GM19043 (cell line): ENCODE results near the gene SPEM2.

Source experiments
- ATAC-seq: cut with Tn5 transposase; IDR thresholded peaks from one replicate; pipeline ENCODE4 v1.9.1; 2021; ENCODE audit warnings: low read depth; ENCODE audit not compliant: unreplicated experiment

The SPEM2 gene

DNA sequence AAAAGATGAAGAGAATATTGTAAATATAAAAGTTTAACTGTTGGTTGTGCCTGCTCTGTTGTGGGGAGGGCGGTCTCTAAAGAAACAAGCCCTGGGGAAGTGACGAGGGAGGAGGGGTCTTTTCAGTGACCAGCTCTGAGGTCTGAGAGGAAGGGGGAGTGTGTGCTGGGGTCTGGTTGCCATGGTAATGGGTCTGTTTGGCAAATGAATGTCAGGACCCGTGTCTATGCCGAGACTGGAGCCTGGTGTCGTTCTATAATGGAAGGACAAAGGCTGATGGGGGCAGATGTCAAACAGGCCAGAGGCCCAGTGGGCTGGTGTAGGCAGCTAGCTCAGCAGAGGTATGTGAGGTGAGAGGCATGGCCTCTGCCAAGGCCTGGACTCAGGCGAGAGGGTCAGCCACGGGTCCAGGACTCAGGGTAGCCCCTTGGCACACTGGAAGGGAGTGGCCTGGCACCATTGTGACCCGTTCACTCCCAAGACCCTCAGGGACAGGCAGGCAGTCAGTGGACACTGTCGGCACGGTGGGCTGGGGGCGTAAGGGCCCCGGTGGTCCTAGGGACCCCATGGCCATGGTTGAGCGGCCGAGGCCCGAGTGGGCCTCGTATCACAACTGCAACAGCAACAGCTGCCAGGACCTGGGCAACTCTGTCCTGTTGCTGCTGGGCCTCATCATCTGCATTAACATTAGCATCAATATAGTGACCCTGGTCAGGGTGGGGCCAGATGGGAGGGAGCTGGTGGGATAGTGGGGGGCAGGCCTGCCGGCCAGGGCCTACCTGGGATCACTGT is 5.4 kb upstream of the SPEM2 start, which contains the start of gene SPEM1:
SPEM1 (plus strand) TSS at position 506 of the 792 bp plus-strand sequence; CDS start at position 567, 61 bp downstream.
- no peak for ATAC-seq

DNA sequence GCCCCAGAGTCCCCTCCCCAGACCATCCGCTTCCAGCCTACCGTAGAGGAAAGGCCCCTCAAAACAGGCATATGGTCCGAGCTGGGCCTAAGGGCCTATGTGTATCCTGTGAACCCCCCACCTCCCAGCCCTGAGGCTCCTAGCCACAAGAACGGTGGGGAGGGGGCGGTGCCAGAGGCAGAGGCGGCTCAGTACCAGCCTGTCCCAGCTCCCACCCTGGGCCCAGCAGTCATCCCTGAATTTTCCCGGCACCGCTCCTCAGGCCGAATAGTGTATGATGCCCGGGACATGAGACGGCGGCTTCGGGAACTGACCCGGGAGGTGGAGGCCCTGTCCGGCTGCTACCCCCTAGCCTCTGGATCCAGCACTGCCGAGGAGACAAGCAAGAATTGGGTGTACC is 4.2 kb upstream of the SPEM2 start:
- ATAC-seq, result no peak

DNA sequence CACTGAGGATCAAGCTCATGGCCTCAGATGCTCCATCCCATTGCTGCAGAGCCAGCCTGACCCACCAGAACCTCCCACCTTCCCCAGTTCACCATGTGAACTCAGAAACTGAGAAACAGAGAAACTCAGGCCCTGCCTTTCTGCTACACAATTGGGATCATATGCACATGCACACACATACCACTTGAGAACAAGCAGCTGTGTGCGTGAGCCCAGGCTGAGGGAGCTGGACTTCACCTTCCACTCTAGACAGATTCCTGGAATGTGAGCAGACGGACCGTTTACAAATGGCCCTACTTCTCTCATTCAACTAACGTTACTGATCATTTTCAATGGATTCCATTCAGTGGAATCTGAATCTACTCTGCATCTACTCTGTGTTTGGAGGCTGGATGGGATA is 1.7 kb upstream of the SPEM2 start:
- no peak for ATAC-seq

DNA sequence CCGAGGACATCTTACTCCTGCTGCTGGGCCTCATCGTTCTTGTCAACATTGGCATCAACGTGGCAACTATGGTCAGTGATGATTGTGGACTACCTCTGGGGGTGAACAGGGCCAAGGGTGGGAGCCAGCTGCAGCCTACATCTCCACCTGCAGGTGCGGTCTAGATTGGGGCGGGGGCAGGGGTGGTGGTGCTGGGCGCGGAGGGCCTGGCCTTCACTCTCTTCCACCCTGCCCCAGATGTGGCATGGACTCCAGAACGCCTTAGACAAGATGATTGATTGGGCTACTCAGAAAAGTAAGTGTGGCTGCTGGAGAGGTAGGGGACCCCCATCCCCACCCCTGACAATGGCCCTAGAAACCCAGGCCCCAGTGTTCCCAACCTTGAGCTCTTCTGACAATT is 340 bp downstream of the SPEM2 start:
- no peak for ATAC-seq

DNA sequence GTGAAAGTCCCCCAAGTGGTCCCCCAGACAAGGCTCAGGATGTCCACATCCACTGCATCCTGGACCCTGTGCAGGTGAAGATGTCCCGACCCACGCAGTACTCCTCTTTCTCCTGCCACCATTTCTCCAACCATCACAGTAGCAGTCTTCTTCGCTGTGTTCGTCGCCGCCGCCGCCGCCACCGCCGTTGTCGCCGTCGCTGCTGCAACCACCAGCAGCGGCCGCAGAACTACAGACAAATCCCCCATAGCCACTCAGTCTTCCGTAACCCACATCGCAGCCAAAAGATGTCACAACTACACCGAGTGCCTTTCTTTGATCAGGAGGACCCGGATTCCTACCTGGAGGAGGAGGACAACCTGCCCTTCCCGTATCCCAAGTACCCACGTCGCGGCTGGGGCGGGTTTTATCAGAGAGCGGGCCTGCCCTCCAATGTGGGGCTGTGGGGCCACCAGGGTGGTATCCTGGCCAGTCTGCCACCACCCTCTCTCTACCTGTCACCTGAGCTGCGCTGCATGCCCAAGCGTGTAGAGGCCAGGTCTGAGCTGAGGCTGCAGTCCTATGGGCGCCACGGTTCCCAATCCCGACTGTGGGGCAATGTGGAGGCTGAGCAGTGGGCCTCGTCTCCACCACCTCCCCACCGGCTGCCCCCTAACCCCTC is 917 bp downstream of the SPEM2 start:
- no peak for ATAC-seq

DNA sequence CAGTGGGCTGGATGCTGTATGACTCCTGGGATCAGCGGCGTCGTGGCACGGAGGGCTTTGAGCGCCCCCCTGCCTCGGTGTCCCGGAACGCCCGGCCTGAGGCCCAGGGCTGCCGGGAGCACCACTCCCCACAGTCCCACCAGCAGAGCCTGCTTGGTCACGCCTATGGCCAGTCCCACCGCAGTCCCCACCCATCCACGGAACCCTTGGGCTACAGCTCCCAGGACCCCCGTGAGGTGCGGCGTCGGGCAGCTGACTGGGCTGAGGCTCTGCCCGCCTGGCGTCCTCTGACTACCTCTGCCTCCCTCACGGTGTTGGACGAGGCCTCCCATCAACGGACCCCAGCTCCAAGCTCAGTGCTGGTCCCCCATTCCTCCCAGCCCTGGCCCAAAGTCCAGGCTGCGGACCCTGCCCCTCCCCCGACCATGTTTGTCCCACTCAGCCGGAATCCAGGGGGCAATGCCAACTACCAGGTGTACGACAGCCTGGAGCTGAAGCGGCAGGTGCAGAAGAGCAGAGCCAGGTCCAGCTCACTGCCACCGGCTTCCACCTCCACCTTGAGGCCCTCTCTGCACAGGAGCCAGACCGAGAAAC is 1.6 kb downstream of the SPEM2 start:
- ATAC-seq, result no peak

DNA sequence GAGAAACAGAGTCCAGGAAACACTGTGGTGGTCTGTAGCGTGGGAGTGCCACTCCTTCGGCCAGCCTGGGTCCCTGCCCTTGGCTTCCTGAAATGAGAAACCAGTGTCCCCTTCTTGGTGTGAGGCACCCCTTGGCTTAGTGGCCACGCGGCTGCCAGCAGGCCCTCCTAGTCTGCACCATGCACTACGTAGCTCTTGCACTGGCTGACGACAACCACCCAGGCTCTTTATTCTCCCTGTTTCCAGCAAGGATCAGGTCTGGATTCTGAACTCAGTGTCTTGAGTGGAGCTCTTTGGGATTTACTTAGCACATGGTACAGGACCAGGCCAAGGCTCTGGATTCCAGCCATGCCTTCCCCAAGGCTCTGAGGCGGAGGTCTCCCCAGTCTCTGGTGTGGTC is 2.1 kb downstream of the SPEM2 start:
- ATAC-seq, result no peak

DNA sequence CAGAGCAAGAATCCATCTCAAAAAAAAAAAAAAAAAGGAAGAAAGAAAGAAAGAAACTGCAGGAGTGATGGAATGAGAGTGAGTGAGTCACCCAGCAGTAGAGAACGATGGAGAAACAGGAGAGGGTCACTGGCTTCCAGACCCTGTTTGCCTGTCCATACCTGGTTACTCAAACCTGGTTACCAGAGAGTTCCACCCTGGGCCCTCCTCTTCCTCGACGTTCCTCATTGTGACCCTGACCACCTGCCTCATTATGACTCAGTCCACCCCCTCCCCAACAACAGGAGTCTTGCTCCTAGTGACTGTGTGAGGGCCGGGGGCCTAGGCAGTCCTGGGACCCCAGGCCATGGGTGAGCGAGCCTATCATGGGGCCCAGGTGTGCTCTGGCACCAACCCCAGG is 3.1 kb downstream of the SPEM2 start, which contains the start of gene SPEM3:
SPEM3 (plus strand) TSS at position 301 of the 400 bp plus-strand sequence; CDS start at position 347, 46 bp downstream.
- ATAC-seq, result no peak

DNA sequence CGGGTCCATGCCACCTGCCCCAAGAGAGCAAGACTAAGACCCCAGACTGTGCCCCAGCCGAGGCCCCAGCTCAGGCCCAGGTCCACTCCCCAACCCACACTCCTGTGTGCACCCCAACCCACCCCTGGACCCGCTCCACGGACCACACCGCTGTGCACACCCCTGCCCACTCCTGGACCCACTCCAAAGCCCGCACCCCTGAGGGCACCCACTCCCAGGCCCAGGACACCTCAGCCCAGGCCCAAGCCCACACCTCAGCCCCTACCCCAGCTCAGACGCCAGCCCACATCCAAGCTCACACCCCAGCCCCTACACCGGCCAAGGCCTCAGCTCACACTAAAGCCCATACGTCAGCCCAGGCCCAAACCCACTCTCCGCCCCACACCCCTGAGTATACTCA is 4.3 kb downstream of the SPEM2 start:
- ATAC-seq, result no peak

DNA sequence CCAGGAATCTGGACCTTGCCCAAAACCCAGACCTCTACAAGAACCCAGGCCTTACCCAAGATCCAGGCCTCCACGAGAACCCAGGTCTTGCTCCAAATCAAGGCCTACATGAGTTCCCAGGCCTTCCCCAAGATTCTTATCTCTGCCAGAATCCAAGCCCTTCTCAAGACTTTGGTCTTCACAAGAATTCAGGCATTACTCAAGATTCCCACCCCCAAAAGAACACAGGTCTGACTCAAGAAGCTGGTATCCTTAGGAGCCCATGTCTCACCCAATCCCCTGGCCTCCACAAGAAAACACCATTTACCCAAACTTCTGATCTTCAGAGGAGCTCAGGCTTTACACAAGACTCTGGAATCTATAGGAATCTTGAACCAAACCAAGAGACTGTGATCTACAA is 5.8 kb downstream of the SPEM2 start:
- no peak for ATAC-seq

DNA sequence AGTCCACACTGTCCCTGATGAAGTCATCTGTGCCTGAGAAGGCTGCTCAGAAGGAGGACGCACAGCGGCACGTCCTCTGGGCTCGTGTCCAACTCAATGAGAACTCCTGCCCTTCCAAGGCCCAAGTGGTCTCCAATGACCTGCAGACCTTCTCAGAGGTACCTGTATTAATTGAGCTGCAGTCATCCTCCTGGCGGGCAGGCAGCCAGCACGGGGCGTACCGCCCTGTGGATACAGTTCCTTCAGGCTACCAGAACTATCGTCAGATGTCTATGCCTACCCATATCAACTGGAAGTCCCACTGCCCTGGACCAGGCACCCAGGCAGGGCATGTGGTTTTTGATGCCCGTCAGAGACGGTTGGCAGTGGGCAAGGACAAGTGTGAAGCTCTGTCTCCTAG is 6.9 kb downstream of the SPEM2 start:
- ATAC-seq, result no peak

DNA sequence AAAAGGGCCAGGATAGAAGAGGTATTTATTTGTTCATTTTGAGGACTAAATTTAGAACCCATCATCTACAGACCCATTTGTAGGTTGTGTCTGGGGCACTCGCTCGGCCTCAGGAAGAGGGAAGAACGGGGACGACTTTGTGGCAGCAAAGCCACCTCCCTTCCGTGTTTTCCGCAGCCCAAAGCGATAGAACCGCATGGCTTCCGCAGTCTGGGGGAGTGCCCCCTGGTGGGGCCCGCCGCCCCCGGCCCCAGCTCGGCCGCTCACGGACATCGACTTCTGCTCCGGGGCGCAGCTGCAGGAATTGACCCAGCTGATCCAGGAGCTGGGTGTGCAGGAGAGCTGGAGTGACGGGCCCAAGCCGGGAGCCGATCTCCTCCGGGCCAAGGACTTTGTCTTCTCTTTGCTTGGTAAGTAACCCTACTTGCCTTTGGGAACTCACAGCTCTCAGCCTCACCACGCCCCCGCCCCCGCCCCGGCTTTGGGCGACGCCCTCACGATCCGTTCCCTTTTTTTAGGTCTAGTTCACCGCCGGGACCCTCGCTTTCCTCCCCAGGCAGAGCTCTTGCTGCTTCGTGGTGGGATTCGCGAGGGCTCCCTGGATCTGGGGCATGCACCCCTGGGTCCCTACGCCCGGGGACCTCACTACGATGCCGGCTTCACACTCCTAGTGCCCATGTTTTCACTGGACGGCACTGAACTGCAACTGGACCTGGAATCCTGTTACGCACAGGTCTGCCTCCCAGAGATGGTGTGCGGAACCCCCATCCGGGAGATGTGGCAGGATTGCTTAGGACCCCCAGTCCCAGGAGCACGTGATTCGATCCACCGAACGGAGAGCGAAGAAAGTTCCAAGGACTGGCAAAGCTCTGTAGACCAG is 10.5 kb downstream of the SPEM2 start:
- ATAC-seq, result peak; percentile 9

DNA sequence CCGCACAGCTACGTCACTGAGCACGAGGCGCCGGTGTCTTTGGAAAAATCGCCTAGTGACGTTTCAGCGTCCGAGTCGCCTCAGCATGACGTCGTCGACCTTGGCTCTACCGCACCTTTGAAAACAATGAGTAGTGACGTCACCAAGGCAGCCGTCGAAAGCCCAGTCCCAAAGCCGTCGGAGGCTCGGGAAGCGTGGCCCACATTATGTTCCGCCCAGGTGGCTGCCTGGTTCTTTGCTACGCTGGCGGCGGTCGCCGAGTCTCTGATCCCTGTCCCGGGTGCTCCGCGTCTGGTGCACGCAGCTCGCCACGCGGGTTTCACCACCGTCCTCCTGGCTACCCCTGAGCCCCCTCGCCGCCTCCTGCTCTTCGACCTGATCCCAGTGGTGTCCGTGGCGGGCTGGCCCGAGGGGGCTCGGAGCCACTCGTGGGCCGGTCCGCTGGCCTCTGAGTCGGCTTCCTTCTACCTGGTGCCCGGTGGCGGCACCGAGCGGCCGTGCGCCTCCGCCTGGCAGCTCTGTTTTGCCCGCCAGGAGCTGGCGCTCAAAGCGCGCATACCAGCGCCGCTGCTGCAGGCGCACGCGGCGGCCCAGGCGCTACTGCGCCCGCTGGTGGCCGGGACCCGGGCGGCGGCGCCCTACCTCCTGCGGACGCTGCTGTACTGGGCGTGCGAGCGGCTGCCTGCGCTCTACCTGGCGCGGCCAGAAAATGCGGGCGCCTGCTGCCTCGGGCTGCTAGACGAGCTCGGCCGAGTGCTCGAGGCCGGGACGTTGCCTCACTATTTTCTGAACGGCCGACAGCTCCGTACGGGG is 11.3 kb downstream of the SPEM2 start:
- ATAC-seq, result no peak

DNA sequence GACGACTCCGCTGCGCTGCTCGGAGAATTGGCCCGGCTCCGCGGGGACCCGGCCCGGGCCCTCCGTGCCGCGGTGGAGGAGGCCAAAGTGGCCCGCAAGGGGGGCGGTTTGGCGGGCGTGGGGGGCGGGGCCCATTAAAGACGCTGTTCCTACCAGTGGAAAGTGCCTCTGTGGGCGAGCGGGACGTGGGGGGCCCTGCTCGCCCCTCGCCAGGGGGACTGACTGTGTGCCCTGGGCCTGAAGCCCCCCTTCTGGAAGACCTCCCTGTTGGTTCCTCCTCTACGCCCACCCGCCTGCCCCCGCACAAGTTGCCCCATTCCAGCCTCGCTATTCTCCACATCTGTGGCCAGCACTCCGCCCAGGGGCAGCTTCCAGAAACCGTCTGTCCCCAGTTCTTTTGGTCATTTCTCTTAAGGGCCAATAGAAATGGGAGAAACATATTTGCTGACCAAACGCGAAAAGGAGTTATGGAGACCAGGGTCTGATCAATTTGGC is 12.0 kb downstream of the SPEM2 start:
- ATAC-seq, result no peak

DNA sequence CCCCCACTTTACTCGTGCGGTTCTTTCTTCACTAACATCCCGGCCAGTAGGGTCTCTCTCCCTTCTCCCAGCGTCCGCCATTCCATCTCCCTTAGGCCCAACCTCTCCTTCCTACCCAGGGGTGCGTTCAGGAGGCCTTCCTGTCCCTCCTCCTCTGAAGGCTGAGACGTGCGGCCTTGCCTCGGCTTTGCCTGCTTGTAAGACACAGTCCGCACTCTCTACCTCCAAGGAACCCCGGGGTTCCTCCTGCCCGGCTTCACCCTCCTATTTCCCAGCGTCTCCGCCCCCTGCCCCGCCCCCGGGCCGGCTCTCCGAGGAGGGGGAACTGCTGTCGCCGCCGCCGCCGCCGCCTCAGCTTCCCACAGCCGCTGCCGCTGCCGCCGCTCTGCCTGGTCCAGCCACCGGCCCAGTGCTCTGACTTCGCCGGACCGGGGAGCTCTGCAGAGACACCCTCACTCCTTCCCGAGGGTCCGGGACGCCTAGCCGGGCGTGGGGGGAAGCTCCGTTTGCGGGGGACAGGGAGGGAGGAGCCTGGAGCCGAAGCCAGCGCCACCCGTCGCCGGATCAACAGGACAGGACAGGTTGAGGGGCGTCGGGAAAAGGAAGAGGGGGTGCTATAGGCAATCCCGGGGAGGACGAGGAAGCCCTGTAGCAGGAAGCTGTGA is 12.7 kb downstream of the SPEM2 start:
- no peak for ATAC-seq

DNA sequence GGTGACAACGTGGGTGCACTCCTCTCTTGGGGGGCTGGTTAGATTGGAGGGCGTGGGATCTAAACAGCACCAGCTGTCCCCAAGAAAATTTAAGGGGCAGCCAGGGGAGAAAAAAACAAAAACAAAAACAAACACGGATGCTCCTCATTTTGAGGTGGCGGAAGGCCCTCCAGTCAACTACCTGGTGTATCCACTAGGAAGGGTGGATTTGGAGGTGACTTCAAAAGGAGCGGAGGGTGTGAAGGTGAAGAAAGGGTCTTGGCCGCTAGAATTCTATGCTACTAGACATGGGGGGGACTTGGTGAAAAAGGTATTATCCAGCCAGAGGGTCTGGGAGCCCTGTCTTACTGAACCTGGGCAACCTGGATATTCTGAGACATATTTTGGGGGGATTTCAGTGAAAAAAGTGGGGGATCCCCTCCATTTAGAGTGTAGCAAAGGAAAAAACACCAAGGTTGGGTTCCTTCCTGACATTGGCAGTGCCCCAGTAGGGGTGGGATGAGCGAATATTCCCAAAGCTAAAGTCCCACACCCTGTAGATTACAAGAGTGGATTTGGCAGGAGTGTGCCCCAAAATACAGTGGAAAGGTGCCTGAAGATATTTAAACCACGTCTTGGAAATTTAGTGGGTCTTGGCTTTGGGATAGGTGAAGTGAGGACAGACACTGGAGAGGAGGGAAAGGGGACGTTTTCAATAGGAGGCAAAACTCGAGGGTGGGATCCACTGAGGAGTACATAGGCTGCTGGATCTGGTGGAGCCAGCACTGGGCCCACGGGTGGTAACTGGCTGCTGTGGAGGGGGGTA is 13.4 kb downstream of the SPEM2 start:
- ATAC-seq, result no peak

DNA sequence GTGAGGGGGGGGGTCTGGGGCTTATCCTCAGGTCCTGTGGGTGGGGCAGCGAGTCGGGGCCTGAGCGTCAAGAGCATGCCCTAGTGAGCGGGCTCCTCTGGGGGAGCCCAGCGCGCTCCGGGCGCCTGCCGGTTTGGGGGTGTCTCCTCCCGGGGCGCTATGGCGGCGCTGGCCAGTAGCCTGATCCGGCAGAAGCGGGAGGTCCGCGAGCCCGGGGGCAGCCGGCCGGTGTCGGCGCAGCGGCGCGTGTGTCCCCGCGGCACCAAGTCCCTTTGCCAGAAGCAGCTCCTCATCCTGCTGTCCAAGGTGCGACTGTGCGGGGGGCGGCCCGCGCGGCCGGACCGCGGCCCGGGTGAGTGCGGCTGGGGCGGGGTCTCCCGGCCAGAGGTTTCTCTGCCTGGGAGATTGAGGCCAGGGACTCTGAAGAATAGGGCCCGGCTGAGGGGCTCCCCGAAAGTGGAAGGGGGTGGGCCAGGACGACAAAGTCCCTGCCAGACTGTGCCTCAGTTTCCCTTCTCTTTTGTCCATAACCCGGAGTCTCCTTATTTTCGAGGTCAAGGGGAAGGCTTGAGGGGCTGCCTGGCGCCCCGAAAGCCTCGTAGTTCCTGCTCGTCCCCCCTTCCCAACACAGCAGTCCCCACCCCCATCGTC is 14.2 kb downstream of the SPEM2 start, which contains the start of gene FGF11:
FGF11 (plus strand) TSS at position 51 of the 651 bp plus-strand sequence; CDS start at position 160, 109 bp downstream.
- no peak for ATAC-seq
